ENCODE results near the gene FRRS1. TPM values are rescaled to one million over a fixed set of nuclear protein-coding genes. Genes with fewer than 3 reads are reported as not detected.

Gene FRRS1
- total RNA-seq, 6 experiments from 2014 or later, result 0.22 to 1.1 (median 0.41) TPM

- no peaks in the 10 kb centered on the region for H3K36me3 Mint-ChIP-seq (ENCODE audit: low read depth)
- no peak overlapping the region for H3K4me3 Mint-ChIP-seq
- H3K4me1 Mint-ChIP-seq (ENCODE audit: low read depth), result no peaks in the 10 kb centered on the region
- TF ChIP-seq CTCF (IDR thresholded peaks at IDR 0.05), result no peak
- peaks cover 1% of the 10 kb centered on the region; the same call in 1 of the 2 replicates for H3K27me3 Mint-ChIP-seq (ENCODE audit: insufficient read depth)
- DNase-seq, result no peak
- no peaks in the 10 kb centered on the region for H3K9me3 Mint-ChIP-seq
- no peak overlapping the region for H3K27ac Mint-ChIP-seq
These were observed 14.4 kb downstream of the FRRS1 start for GRCh38 chr1:99751877-99752504.

- Mint-ChIP-seq H3K9me3 (no peaks in the 10 kb centered on the region), H3K27me3 (ENCODE audit: insufficient read depth) (peaks cover 1% of the 10 kb centered on the region; the same call in 1 of the 2 replicates), H3K36me3 (ENCODE audit: low read depth) (no peaks in the 10 kb centered on the region), H3K4me3 (no peak overlapping the region), H3K27ac (no peak overlapping the region), H3K4me1 (ENCODE audit: low read depth) (no peaks in the 10 kb centered on the region)
- TF ChIP-seq CTCF (IDR thresholded peaks at IDR 0.05), result no peak
- no peak for DNase-seq
These were observed 16.7 kb downstream of the FRRS1 start for GRCh38 chr1:99749504-99750347.

- DNase-seq, result no peak
- TF ChIP-seq CTCF (IDR thresholded peaks at IDR 0.05), result no peak
- H3K27me3 Mint-ChIP-seq (ENCODE audit: insufficient read depth), result no peaks in the 10 kb centered on the region; the same call in 1 of the 2 replicates
- no peaks in the 10 kb centered on the region for H3K4me1 Mint-ChIP-seq (ENCODE audit: low read depth)
- H3K36me3 Mint-ChIP-seq (ENCODE audit: low read depth), result no peaks in the 10 kb centered on the region
- no peaks in the 10 kb centered on the region for H3K9me3 Mint-ChIP-seq
- no peak overlapping the region for H3K4me3 Mint-ChIP-seq
- no peak overlapping the region for H3K27ac Mint-ChIP-seq
These were observed 18.0 kb downstream of the FRRS1 start for GRCh38 chr1:99748419-99748818.

GRCh38 chr1:99745684-99746083, 20.8 kb downstream of the FRRS1 start:
- no peaks in the 10 kb centered on the region for H3K36me3 Mint-ChIP-seq (ENCODE audit: low read depth)

GRCh38 chr1:99745061-99745460, 21.4 kb downstream of the FRRS1 start:
- H3K4me3 Mint-ChIP-seq, result no peak overlapping the region

More at GRCh38 chr1:99745684-99746083, 20.8 kb downstream of the FRRS1 start:
- DNase-seq, result no peak
- no peak overlapping the region for H3K4me3 Mint-ChIP-seq
- H3K27ac Mint-ChIP-seq, result no peak overlapping the region
- H3K27me3 Mint-ChIP-seq (ENCODE audit: insufficient read depth), result no peaks in the 10 kb centered on the region; the same call in none of the 2 replicates
- TF ChIP-seq CTCF (IDR thresholded peaks at IDR 0.05), result no peak
- no peaks in the 10 kb centered on the region for H3K9me3 Mint-ChIP-seq
- H3K4me1 Mint-ChIP-seq (ENCODE audit: low read depth), result no peaks in the 10 kb centered on the region

More at GRCh38 chr1:99745061-99745460, 21.4 kb downstream of the FRRS1 start:
- no peak for TF ChIP-seq CTCF (IDR thresholded peaks at IDR 0.05)
- H3K4me1 Mint-ChIP-seq (ENCODE audit: low read depth), result no peaks in the 10 kb centered on the region
- H3K27me3 Mint-ChIP-seq (ENCODE audit: insufficient read depth), result no peaks in the 10 kb centered on the region; the same call in none of the 2 replicates
- no peaks in the 10 kb centered on the region for H3K36me3 Mint-ChIP-seq (ENCODE audit: low read depth)
- DNase-seq, result no peak
- H3K9me3 Mint-ChIP-seq, result no peaks in the 10 kb centered on the region
- H3K27ac Mint-ChIP-seq, result no peak overlapping the region
